ENCODE results near the gene FOSL1. TPM values are rescaled to one million over a fixed set of nuclear protein-coding genes. Genes with fewer than 3 reads are reported as not detected.
A peak's percentile ranks its signal among the peaks of the same experiment; 100 is the strongest.

Gene FOSL1
- total RNA-seq, 1 experiment from 2014 or later: not detected

DNA sequence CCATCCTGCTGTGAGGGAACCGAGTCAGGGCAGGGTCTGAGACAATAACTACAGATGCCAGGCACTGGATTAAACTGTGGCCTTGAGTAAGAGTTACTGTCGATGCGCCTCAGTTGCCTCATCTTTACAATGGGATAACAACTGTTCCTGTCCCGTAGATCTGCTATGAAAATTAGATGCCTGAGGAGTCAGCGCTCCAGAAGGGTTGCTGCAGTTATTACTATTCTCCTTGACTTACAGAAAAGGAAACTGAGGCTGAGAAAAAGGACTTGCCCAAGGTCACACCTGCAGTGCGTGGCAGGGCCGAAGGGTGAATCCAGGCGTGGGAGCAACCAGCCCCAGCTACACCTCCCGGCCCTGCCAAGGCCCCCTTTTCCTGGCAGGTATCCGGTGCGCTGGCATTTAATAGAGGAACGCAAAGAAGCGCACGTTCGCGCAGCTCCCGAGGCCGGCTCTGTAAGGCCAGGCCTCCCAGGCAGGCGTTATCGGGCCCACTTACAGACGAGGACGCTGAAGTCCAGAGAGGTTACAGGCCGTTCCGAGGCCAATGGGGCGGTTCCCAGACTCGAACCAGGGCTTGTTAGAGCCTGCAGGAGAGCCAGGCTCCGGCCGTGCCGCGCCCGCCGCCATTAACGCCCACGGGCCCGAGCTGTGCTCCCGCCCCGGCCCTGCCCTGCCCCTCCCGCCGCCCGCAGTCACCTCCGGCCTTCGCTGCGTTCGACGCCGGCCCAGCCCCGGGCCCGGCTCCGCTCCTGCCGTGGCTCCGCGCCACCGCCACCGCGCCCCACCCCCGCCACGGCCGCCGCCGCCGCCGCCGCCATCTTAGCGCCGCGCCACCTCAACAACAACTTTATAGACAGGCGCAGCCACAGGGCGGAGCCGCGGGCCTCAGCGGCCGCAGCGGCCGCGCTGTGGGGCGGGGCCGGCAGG, 18.3 kb upstream of the FOSL1 start, which contains the start of gene C11orf68:
C11orf68 (minus strand) TSS at position 852 of the 930 bp plus-strand sequence; CDS start at position 821, 31 bp downstream.
- H3K4me1 ChIP-seq (ENCODE audit: low read length): peaks cover 20% of the 10 kb centered on the region
- H2AFZ ChIP-seq (ENCODE audit: low read length): peak within 1 kb of the TSS; percentile 90
- no peaks in the 10 kb centered on the region for H3K9me2 ChIP-seq (replicated peaks; ENCODE audit: insufficient read depth, low read length)
- H3K9me3 ChIP-seq (ENCODE audit: low read length): no peaks in the 10 kb centered on the region
- no peaks in the 10 kb centered on the region for H3K27me3 ChIP-seq (ENCODE audit: low read length)
- peak; percentile 70 for DNase-seq
- H3K4me3 ChIP-seq (ENCODE audit: low read length): peak within 1 kb of the TSS; percentile 99
- H3K4me2 ChIP-seq (ENCODE audit: low read depth, low read length, poor library complexity, severe bottlenecking): peak within 1 kb of the TSS; percentile 84
- H3K9ac ChIP-seq (ENCODE audit: low read length): peak within 1 kb of the TSS; percentile 92
- H3K36me3 ChIP-seq (ENCODE audit: insufficient read depth, low read length): no peaks in the 10 kb centered on the region
- no peaks in the 10 kb centered on the region for H4K20me1 ChIP-seq (ENCODE audit: insufficient read depth, low read depth, low read length)
- peaks cover 9% of the 10 kb centered on the region; the same call in 1 of the 2 replicates for H3K79me2 ChIP-seq (ENCODE audit: low read length)
- 0 out of 2 replicates have a peak within 1 kb of the TSS, but pooled peaks have one; percentile 42 for H3K27ac ChIP-seq (ENCODE audit: low read length)

DNA sequence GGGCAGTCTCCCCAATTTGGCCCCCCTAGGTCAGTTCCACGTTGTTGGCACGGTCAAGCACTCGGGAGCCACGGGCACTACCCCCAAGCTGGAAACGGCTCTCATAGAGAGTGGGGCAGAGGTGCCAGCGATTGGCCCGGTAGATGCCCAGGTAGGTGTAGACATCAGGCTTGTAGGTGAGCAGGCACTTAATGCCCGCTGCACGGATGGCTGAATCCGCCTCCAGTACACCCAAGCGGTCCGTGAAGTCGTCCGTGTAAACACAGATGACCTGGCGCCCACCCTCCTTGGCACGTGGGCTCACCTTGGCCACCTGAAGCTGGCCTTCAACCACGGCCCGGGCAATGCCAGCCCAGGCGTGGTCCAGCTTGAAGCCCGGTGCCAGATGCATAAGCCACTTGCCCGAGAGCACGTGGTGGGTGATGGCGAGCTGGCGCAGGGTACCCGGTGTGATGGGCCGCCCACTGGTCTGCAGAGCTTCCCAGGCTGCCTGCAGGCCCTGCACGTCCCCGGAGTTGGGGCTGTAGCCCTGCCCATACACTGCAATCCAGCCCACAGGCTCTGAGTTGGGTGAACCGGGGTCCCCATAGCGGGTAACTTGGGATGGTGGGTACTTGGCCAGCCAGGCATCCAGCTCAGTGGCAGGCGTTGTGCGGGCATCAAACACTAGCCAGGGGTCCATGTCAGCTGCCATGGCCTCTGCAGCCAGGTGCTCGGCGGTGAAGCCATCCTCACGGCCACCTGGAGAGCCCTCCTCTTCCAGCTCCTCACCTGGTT, 17.4 kb upstream of the FOSL1 start:
- H2AFZ ChIP-seq (ENCODE audit: low read length): no peak overlapping the region

DNA sequence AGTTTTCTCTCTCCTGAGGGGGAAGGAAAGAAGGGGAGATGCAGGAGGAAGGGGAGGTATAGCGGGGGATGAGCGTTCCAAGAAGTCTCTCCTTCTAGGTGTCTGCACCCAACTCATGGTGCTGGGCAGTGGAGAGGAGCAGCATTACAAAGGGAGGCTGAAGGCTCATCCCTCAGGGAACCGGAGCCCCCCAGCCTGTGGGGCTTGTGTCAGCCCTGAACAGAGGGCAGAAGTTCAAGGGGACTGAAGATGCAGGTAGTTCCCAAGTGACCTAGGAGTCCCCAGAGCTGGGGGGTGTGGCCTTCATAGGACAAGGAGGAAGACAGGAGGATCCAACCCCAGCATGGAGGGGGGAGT, 16.9 kb upstream of the FOSL1 start:
- Histone ChIP-seq H3K9me2 (replicated peaks; ENCODE audit: insufficient read depth, low read length) (no peaks in the 10 kb centered on the region), H4K20me1 (ENCODE audit: insufficient read depth, low read depth, low read length) (no peaks in the 10 kb centered on the region), H3K27ac (ENCODE audit: low read length) (no peak overlapping the region), H3K9ac (ENCODE audit: low read length) (no peak overlapping the region), H3K9me3 (ENCODE audit: low read length) (no peaks in the 10 kb centered on the region), H3K27me3 (ENCODE audit: low read length) (no peaks in the 10 kb centered on the region), H3K4me3 (ENCODE audit: low read length) (no peak overlapping the region), H3K4me1 (ENCODE audit: low read length) (peaks cover 20% of the 10 kb centered on the region), H2AFZ (ENCODE audit: low read length) (no peak overlapping the region), H3K4me2 (ENCODE audit: low read depth, low read length, poor library complexity, severe bottlenecking) (no peak overlapping the region), H3K36me3 (ENCODE audit: insufficient read depth, low read length) (no peaks in the 10 kb centered on the region), H3K79me2 (ENCODE audit: low read length) (peaks cover 9% of the 10 kb centered on the region; the same call in 1 of the 2 replicates)
- DNase-seq: no peak

More for the DNA sequence above, 17.4 kb upstream of the FOSL1 start:
- Histone ChIP-seq H3K4me2 (ENCODE audit: low read depth, low read length, poor library complexity, severe bottlenecking) (peak overlapping the region; percentile 84), H3K27me3 (ENCODE audit: low read length) (no peaks in the 10 kb centered on the region), H3K4me3 (ENCODE audit: low read length) (peak overlapping the region; percentile 99), H3K9ac (ENCODE audit: low read length) (peak overlapping the region; percentile 92), H4K20me1 (ENCODE audit: insufficient read depth, low read depth, low read length) (no peaks in the 10 kb centered on the region), H3K79me2 (ENCODE audit: low read length) (peaks cover 9% of the 10 kb centered on the region; the same call in 1 of the 2 replicates), H3K27ac (ENCODE audit: low read length) (no peak overlapping the region), H3K9me2 (replicated peaks; ENCODE audit: insufficient read depth, low read length) (no peaks in the 10 kb centered on the region), H3K9me3 (ENCODE audit: low read length) (no peaks in the 10 kb centered on the region), H3K4me1 (ENCODE audit: low read length) (peaks cover 20% of the 10 kb centered on the region), H3K36me3 (ENCODE audit: insufficient read depth, low read length) (no peaks in the 10 kb centered on the region)
- DNase-seq: no peak

DNA sequence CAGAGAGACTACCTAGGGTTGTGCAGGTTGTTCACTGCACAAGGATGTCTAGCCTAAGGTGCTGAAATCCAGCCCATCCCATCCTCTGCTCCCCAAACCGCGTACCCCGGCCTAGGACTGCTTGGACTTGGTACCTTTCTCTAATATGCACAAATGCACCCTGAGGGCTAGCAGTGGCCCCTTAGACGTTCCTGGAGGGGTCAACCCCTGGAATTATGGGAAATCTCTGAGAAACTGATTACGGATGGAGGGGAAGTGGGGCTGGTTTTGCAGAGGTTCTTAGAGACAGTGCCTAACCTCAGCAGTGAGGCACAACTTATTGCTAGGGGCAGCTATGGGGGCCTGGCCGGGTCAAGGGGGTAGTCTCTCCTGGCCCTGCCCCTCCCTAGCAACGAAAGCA, 16.2 kb upstream of the FOSL1 start:
- DNase-seq: no peak
- Histone ChIP-seq H3K27ac (ENCODE audit: low read length) (no peak overlapping the region), H3K9ac (ENCODE audit: low read length) (no peak overlapping the region), H3K79me2 (ENCODE audit: low read length) (peaks cover 9% of the 10 kb centered on the region; the same call in 1 of the 2 replicates), H3K9me2 (replicated peaks; ENCODE audit: insufficient read depth, low read length) (no peaks in the 10 kb centered on the region), H4K20me1 (ENCODE audit: insufficient read depth, low read depth, low read length) (no peaks in the 10 kb centered on the region), H3K36me3 (ENCODE audit: insufficient read depth, low read length) (no peaks in the 10 kb centered on the region), H3K27me3 (ENCODE audit: low read length) (no peaks in the 10 kb centered on the region), H3K4me3 (ENCODE audit: low read length) (no peak overlapping the region), H3K9me3 (ENCODE audit: low read length) (no peaks in the 10 kb centered on the region), H3K4me1 (ENCODE audit: low read length) (peaks cover 20% of the 10 kb centered on the region), H3K4me2 (ENCODE audit: low read depth, low read length, poor library complexity, severe bottlenecking) (no peak overlapping the region), H2AFZ (ENCODE audit: low read length) (no peak overlapping the region)

DNA sequence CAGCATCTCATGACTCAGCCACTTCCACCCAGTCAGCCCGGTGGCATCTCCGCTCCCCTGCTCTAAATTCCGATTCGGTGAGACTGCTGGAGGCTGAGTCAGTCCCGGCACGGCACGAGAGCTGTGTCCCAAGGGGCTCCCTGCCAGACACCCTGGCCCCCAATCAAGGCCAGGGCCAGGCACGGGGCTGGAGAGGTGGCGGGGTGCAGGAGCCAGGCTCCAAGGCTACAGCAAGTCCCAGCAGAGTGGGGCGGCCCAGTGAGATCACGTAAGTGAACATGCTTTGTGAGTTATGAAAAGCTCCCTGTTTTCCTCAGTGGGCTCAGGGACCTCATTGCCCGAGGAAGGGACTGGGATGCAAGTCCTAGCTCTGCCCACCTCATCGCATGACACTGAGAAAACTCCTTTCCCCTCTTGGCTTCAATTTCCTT, 15.6 kb upstream of the FOSL1 start:
- no peaks in the 10 kb centered on the region for H3K27me3 ChIP-seq (ENCODE audit: low read length)
- no peaks in the 10 kb centered on the region for H3K36me3 ChIP-seq (ENCODE audit: insufficient read depth, low read length)
- H3K9me3 ChIP-seq (ENCODE audit: low read length): no peaks in the 10 kb centered on the region
- H3K27ac ChIP-seq (ENCODE audit: low read length): no peak overlapping the region
- no peak for DNase-seq
- H3K9me2 ChIP-seq (replicated peaks; ENCODE audit: insufficient read depth, low read length): no peaks in the 10 kb centered on the region
- H3K4me3 ChIP-seq (ENCODE audit: low read length): no peak overlapping the region
- no peak overlapping the region for H2AFZ ChIP-seq (ENCODE audit: low read length)
- no peaks in the 10 kb centered on the region for H4K20me1 ChIP-seq (ENCODE audit: insufficient read depth, low read depth, low read length)
- H3K4me1 ChIP-seq (ENCODE audit: low read length): peaks cover 20% of the 10 kb centered on the region
- peaks cover 9% of the 10 kb centered on the region; the same call in 1 of the 2 replicates for H3K79me2 ChIP-seq (ENCODE audit: low read length)
- H3K9ac ChIP-seq (ENCODE audit: low read length): no peak overlapping the region
- no peak overlapping the region for H3K4me2 ChIP-seq (ENCODE audit: low read depth, low read length, poor library complexity, severe bottlenecking)

DNA sequence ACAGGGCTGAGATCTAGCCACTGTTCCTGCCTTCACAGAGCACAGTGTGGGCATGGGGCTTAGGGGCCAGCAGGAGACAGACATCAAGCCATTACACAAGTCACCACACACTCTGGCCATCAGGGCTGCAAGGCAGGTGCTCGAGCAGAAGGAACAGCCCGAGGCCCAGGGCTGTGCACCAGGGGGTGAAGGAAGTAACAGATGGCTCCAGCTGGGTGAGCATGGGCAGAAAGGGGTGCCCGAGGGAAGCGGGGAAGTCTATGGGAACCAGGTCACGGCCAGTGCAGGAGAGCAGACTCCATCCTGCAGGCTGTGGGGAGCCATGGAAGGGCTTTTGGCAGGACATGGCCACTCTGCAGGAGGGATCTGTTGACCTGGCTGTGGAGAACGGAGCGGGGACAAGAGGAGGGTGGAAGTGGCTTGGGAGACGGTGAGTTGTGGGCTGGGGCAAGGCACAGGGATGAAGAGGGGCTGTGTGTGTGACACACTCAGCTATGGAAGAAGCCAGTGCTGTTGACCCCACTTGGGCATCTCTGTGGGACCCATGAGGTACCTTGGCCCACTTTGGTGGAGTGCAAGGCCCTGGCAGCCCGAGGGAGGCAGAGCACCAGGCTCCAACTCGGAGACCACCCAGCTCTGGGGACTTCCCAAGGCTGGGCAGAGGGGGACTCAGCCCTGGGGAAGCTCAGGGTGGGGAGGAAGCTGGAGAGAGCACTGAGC, 15.1 kb upstream of the FOSL1 start:
- peaks cover 15% of the 10 kb centered on the region for H3K4me1 ChIP-seq (ENCODE audit: low read length)
- no peaks in the 10 kb centered on the region for H3K9me3 ChIP-seq (ENCODE audit: low read length)
- no peak overlapping the region for H3K27ac ChIP-seq (ENCODE audit: low read length)
- H3K9me2 ChIP-seq (replicated peaks; ENCODE audit: insufficient read depth, low read length): no peaks in the 10 kb centered on the region
- no peak overlapping the region for H3K9ac ChIP-seq (ENCODE audit: low read length)
- H3K79me2 ChIP-seq (ENCODE audit: low read length): peaks cover 8% of the 10 kb centered on the region; the same call in 1 of the 2 replicates
- H3K36me3 ChIP-seq (ENCODE audit: insufficient read depth, low read length): no peaks in the 10 kb centered on the region
- H2AFZ ChIP-seq (ENCODE audit: low read length): no peak overlapping the region
- H3K4me2 ChIP-seq (ENCODE audit: low read depth, low read length, poor library complexity, severe bottlenecking): no peak overlapping the region
- DNase-seq: no peak
- no peak overlapping the region for H3K4me3 ChIP-seq (ENCODE audit: low read length)
- H3K27me3 ChIP-seq (ENCODE audit: low read length): no peaks in the 10 kb centered on the region
- H4K20me1 ChIP-seq (ENCODE audit: insufficient read depth, low read depth, low read length): no peaks in the 10 kb centered on the region

DNA sequence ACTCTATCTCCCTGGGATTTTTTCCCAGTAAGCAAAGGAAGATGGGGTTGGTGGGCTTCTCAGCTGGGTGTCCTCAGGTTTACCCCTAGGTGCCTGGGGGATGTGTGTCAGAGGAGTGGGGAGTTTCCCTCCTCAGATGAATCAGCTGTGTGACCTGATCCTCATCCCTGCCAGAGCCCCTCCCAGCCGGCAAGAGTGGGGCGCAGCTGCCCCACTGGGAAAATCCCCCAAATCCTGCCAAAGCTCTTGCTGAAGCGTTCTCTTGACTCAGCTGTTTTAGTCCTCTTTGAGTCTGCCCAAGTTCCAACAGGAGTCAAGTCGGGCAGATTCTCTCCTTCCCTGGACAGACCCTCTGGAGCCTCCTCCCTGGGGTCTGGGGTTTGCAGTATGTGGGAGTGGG, 12.7 kb upstream of the FOSL1 start:
- Histone ChIP-seq H3K4me3 (ENCODE audit: low read length) (no peak overlapping the region), H3K9ac (ENCODE audit: low read length) (no peak overlapping the region), H3K9me2 (replicated peaks; ENCODE audit: insufficient read depth, low read length) (no peaks in the 10 kb centered on the region)

More for the DNA sequence above, 12.7 kb upstream of the FOSL1 start:
- Histone ChIP-seq H3K4me2 (ENCODE audit: low read depth, low read length, poor library complexity, severe bottlenecking) (no peak overlapping the region), H2AFZ (ENCODE audit: low read length) (no peak overlapping the region), H3K4me1 (ENCODE audit: low read length) (peaks cover 4% of the 10 kb centered on the region), H4K20me1 (ENCODE audit: insufficient read depth, low read depth, low read length) (no peaks in the 10 kb centered on the region), H3K27me3 (ENCODE audit: low read length) (no peaks in the 10 kb centered on the region), H3K79me2 (ENCODE audit: low read length) (no peaks in the 10 kb centered on the region), H3K36me3 (ENCODE audit: insufficient read depth, low read length) (no peaks in the 10 kb centered on the region), H3K27ac (ENCODE audit: low read length) (no peak overlapping the region), H3K9me3 (ENCODE audit: low read length) (no peaks in the 10 kb centered on the region)
- no peak for DNase-seq
